Measurements from ENCODE around the gene CCL25. TPM values are rescaled to one million over a fixed set of nuclear protein-coding genes. Genes with fewer than 3 reads are reported as not detected.
"Not testable (repeated sequence)": the region's sequence is repeated elsewhere in the genome, so short reads cannot be mapped to it uniquely, and the experiment has no call there.

The CCL25 gene
- total RNA-seq, 1 experiment from 2014 or later = not detected

DNA sequence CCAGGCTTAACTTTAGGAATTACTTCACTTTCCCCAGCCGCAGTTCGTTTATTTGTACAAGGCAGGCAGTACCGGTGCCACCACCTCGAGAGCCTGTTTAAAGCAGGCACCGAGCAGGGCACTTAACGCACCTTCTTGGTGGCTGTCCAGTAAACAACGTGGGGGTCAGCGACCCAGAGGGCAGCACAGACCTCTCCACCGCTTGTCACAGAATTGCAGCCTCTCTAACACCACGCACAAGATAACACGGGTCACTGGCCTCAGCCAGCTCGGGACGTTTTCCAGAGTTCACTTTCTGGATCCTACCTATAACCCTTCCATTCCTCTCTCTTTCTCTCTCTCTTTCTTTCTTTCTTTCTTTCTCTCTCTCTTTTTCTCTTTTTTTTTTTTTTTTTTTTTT, 30.3 kb upstream of the CCL25 start:
- no peaks in the 10 kb centered on the region for H3K79me2 ChIP-seq (ENCODE audit: low read length)
- H3F3A ChIP-seq (ENCODE audit: low read length, unreplicated experiment) = no peaks in the 10 kb centered on the region
- CTCF ChIA-PET = no interaction called here
- no peak for DNase-seq
- POLR2A ChIA-PET (ENCODE audit: unreplicated experiment) = no interaction called here
- H3K27me3 ChIP-seq (ENCODE audit: low read length) = no peaks in the 10 kb centered on the region
- H3K9me2 ChIP-seq (replicated peaks; ENCODE audit: low read length) = no peaks in the 10 kb centered on the region
- H3K9ac ChIP-seq (ENCODE audit: low read length) = no peak overlapping the region
- H3K4me2 ChIP-seq (ENCODE audit: low read length) = no peak overlapping the region
- no peak overlapping the region for H2AFZ ChIP-seq (ENCODE audit: low read length)
- BruUV-seq (replicated peaks) = no TSS peak
- no peaks in the 10 kb centered on the region for H3K4me1 ChIP-seq (ENCODE audit: insufficient read depth, low read length)
- no peak for ATAC-seq
- H3K36me3 ChIP-seq (ENCODE audit: low read depth, low read length) = no peaks in the 10 kb centered on the region
- TF ChIP-seq CTCF (conservative IDR thresholded peaks at IDR 0.05; ENCODE audit: low read depth, low read length) (no peak), EZH2phosphoT487 (IDR thresholded peaks at IDR 0.05; ENCODE audit: borderline replicate concordance, low read length) (no peak), EZH2 (IDR thresholded peaks at IDR 0.05; ENCODE audit: low read length, unreplicated experiment) (no peak)
- H4K20me1 ChIP-seq (ENCODE audit: low read length) = no peaks in the 10 kb centered on the region
- H3K4me3 ChIP-seq (ENCODE audit: low read length) = no peak overlapping the region
- H3K27ac ChIP-seq (ENCODE audit: low read length) = no peak overlapping the region
- intact Hi-C loops (cut with micrococcal nuclease) = no loop called here
- H3K9me3 ChIP-seq (ENCODE audit: low read length) = no peaks in the 10 kb centered on the region

DNA sequence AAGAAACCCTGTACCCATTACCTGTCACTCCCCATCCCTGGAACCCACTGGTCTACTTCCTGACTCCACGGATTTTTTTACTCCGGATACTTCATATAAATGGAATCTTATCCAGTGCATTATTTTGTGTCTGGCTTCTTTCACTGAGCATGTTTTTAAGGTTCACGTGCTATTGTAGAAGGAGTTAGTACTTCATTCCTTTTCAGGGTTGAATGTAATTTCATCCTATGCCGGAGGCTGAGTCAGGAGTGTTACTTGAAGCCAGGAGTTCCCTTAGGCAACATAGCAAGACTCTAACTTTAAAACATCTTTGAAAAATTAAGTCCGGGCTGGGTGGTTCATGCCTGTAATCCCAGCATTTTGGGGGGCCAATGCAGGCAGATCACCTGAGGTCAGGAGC, 29.2 kb upstream of the CCL25 start:
- Histone ChIP-seq H3K9me2 (replicated peaks; ENCODE audit: low read length) (no peaks in the 10 kb centered on the region), H3F3A (ENCODE audit: low read length, unreplicated experiment) (no peaks in the 10 kb centered on the region), H3K9ac (ENCODE audit: low read length) (no peak overlapping the region), H3K27me3 (ENCODE audit: low read length) (no peaks in the 10 kb centered on the region), H3K36me3 (ENCODE audit: low read depth, low read length) (no peaks in the 10 kb centered on the region), H3K79me2 (ENCODE audit: low read length) (no peaks in the 10 kb centered on the region), H3K4me2 (ENCODE audit: low read length) (no peak overlapping the region), H3K27ac (ENCODE audit: low read length) (no peak overlapping the region), H2AFZ (ENCODE audit: low read length) (no peak overlapping the region), H3K4me1 (ENCODE audit: insufficient read depth, low read length) (no peaks in the 10 kb centered on the region), H4K20me1 (ENCODE audit: low read length) (no peaks in the 10 kb centered on the region), H3K4me3 (ENCODE audit: low read length) (no peak overlapping the region), H3K9me3 (ENCODE audit: low read length) (no peaks in the 10 kb centered on the region)
- intact Hi-C loops (cut with micrococcal nuclease) = no loop called here
- ATAC-seq (no peak), DNase-seq (no peak)
- TF ChIP-seq CTCF (conservative IDR thresholded peaks at IDR 0.05; ENCODE audit: low read depth, low read length) = no peak
- no peak for TF ChIP-seq EZH2 (IDR thresholded peaks at IDR 0.05; ENCODE audit: low read length, unreplicated experiment)
- TF ChIP-seq EZH2phosphoT487 (IDR thresholded peaks at IDR 0.05; ENCODE audit: borderline replicate concordance, low read length) = no peak
- POLR2A ChIA-PET (ENCODE audit: unreplicated experiment) = no interaction called here
- CTCF ChIA-PET = no interaction called here
- no TSS peak for BruUV-seq (replicated peaks)

DNA sequence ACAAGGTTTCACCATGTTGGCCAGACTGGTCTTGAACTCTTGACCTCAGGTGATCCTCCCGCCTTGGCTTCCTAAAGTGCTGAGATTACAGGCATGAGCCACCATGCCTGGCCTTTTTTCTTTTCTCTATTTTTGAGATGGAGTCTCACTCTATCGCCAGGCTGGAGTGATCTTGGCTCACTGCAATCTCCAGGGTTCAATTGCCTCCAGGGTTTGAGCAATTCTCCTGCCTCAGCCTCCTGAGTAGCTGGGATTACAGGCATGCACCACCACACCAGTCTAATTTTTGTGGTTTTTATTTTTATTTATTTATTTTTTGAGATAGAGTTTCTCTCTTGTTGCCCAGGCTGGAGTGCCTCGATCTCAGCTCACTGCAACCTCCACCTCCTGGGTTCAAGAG, 28.3 kb upstream of the CCL25 start:
- intact Hi-C loops (cut with micrococcal nuclease); H3K4me1 ChIP-seq (ENCODE audit: insufficient read depth, low read length); DNase-seq; BruUV-seq (replicated peaks); H3K4me3 ChIP-seq (ENCODE audit: low read length); H3F3A ChIP-seq (ENCODE audit: low read length, unreplicated experiment); H3K9me2 ChIP-seq (replicated peaks; ENCODE audit: low read length); H3K36me3 ChIP-seq (ENCODE audit: low read depth, low read length); H3K79me2 ChIP-seq (ENCODE audit: low read length); CTCF ChIA-PET; H3K9me3 ChIP-seq (ENCODE audit: low read length); H3K9ac ChIP-seq (ENCODE audit: low read length); H3K27ac ChIP-seq (ENCODE audit: low read length); H3K27me3 ChIP-seq (ENCODE audit: low read length); ATAC-seq; H4K20me1 ChIP-seq (ENCODE audit: low read length); POLR2A ChIA-PET (ENCODE audit: unreplicated experiment); H3K4me2 ChIP-seq (ENCODE audit: low read length); H2AFZ ChIP-seq (ENCODE audit: low read length): not testable (repeated sequence)
